Astrocyte of the cerebellum (primary cell): ENCODE measurements around the gene OSBP.

Source experiments
- DNase-seq: peaks from one replicate; pipeline ENCODE4 v3.0.0-alpha.2; 2011; ENCODE audit warnings: low read depth
- H3K4me3 ChIP-seq: 2 replicates; pipeline ENCODE4 v1.5.1; 2011; ENCODE audit warnings: mild to moderate bottlenecking, low read depth, low read length, moderate library complexity
- in situ Hi-C: cut with HindIII; loops from 2 replicates; pipeline ENCODE4 v1.10.0; 2017; ENCODE audit warnings: low sequenced_read_pairs
- TF ChIP-seq, protein P1 (sequence below): IDR thresholded peaks from 2 replicates; pipeline ENCODE4 v1.5.1; 2012; ENCODE audit warnings: low read length, low read depth, moderate library complexity, mild to moderate bottlenecking; ENCODE audit errors: missing control alignments

The OSBP gene

DNA sequence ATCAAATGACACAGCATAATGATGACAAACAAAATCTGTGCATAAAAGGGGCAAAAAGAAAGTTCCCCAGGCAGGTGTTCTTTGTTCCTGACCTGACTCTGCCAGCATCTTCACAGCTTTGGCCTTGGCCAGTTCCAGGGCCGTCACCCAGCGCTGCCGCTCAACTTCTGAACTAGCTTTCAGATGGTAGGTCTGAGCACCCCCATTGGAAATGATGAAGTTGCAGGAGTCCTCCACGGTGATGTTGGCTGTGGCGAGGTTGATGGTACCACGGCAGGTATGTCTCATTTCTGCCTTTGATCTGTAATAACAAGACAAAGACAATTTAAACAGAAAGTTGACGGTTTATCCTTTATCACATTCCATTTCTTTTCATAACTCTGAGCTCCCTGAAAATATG, 5.3 kb downstream of the OSBP start:
- DNase-seq: no peak
- in situ Hi-C loops: no loop called here
- no peak overlapping the region for H3K4me3 ChIP-seq
- TF ChIP-seq, protein P1, sequence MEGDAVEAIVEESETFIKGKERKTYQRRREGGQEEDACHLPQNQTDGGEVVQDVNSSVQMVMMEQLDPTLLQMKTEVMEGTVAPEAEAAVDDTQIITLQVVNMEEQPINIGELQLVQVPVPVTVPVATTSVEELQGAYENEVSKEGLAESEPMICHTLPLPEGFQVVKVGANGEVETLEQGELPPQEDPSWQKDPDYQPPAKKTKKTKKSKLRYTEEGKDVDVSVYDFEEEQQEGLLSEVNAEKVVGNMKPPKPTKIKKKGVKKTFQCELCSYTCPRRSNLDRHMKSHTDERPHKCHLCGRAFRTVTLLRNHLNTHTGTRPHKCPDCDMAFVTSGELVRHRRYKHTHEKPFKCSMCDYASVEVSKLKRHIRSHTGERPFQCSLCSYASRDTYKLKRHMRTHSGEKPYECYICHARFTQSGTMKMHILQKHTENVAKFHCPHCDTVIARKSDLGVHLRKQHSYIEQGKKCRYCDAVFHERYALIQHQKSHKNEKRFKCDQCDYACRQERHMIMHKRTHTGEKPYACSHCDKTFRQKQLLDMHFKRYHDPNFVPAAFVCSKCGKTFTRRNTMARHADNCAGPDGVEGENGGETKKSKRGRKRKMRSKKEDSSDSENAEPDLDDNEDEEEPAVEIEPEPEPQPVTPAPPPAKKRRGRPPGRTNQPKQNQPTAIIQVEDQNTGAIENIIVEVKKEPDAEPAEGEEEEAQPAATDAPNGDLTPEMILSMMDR: no peak

GRCh38 chr11:59607703-59608454, 7.7 kb downstream of the OSBP start:
- DNase-seq: no peak
- TF ChIP-seq, protein P1: no peak
- no peak overlapping the region for H3K4me3 ChIP-seq
- in situ Hi-C loops: no loop called here

- DNase-seq: no peak
- TF ChIP-seq, protein P1: no peak
- H3K4me3 ChIP-seq: no peak overlapping the region
- in situ Hi-C loops: no loop called here
These were observed 13.1 kb downstream of the OSBP start for GRCh38 chr11:59602432-59602831.

GRCh38 chr11:59601788-59602187, 13.8 kb downstream of the OSBP start:
- no peak overlapping the region for H3K4me3 ChIP-seq
- no peak for DNase-seq
- TF ChIP-seq, protein P1: no peak
- in situ Hi-C loops: no loop called here

GRCh38 chr11:59600636-59601035, 14.9 kb downstream of the OSBP start:
- TF ChIP-seq, protein P1: no peak
- H3K4me3 ChIP-seq: no peak overlapping the region
- in situ Hi-C loops: no loop called here
- DNase-seq: no peak

DNA sequence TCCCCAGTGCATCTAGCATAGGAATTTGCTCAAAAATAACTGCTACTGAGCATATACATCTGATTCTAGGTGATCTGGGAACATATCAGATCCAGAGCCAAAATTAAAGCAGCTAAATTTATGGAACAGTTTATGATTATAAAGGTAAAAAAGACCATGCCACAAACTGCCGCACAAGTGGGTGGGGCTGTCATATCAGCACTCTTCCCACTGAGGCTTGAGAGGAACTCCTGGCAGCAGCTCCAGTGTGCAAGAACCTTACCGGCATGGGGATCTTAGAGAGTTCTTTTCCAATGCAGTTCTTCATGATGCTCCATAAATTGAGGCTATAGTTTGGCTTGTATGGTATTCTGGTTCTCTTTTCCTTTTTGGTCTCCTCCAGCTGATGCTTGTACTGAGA, 15.3 kb downstream of the OSBP start:
- in situ Hi-C loops: no loop called here
- TF ChIP-seq, protein P1: no peak
- DNase-seq: no peak
- H3K4me3 ChIP-seq: no peak overlapping the region
